MM.1S (cell line): ENCODE measurements around the gene SCARB2.

Experiments used
- CTCF ChIP-seq: fragments of 300-600 bp; sonication (generic); IDR thresholded peaks from 2 replicates; pipeline ENCODE4 v1.5.1; 2016; ENCODE audit warnings: antibody characterized with exemption, low read length, mixed read lengths
- EZH2 ChIP-seq: fragments of 300-600 bp; sonication (generic); optimal IDR thresholded peaks from 2 replicates; pipeline ENCODE3; 2017; ENCODE audit warnings: low read depth, mild to moderate bottlenecking, antibody characterized with exemption, low read length, mixed read lengths
- EZH2phosphoT487 ChIP-seq: fragments of 300-600 bp; sonication (generic); IDR thresholded peaks from 2 replicates; pipeline ENCODE4 v1.6.1; 2018; ENCODE audit warnings: antibody characterized with exemption, low read length

GRCh38 chr4:76207549-76207948 is 6.1 kb downstream of the SCARB2 start:
- TF ChIP-seq CTCF (no peak), EZH2phosphoT487 (no peak), EZH2 (no peak)
